Osteoblast (primary cell): Measurements from ENCODE around the gene LIPC. TPM values are rescaled to one million over a fixed set of nuclear protein-coding genes. Genes with fewer than 3 reads are reported as not detected.

ENCODE experiments used
- DNase-seq: peaks from one replicate; pipeline ENCODE4 v3.0.0; 2011; ENCODE audit warnings: low spot score, mixed read lengths; ENCODE audit not compliant: insufficient read length; ENCODE audit errors: missing footprints
- H2AFZ ChIP-seq: 2 replicates; pipeline ENCODE4 v1.6.0; 2011; ENCODE audit warnings: mild to moderate bottlenecking, low read length
- H3K27ac ChIP-seq: 2 replicates; pipeline ENCODE4 v1.5.1; 2011; ENCODE audit warnings: mild to moderate bottlenecking, low read depth, low read length, moderate library complexity
- H3K27me3 ChIP-seq: 2 replicates; pipeline ENCODE4 v1.6.0; 2012; ENCODE audit warnings: mild to moderate bottlenecking, control low read depth, inconsistent platforms, low read length, moderate library complexity; ENCODE audit not compliant: insufficient read depth
- H3K36me3 ChIP-seq: 2 replicates; pipeline ENCODE4 v1.5.1; 2011; ENCODE audit warnings: mild to moderate bottlenecking, low read length, control low read depth, moderate library complexity; ENCODE audit not compliant: insufficient read depth
- H3K4me1 ChIP-seq: 2 replicates; pipeline ENCODE4 v1.5.1; 2011; ENCODE audit warnings: mild to moderate bottlenecking, low read length, control low read depth, moderate library complexity; ENCODE audit not compliant: insufficient read depth
- H3K4me2 ChIP-seq: 2 replicates; pipeline ENCODE4 v1.6.0; 2011; ENCODE audit warnings: mild to moderate bottlenecking, low read length; ENCODE audit not compliant: insufficient read depth
- H3K4me3 ChIP-seq: fragments of 200-600 bp; sonication (generic); 3 replicates; pipeline ENCODE4 v1.5.1; 2012; ENCODE audit warnings: mild to moderate bottlenecking, low read length, inconsistent platforms; ENCODE audit not compliant: insufficient read depth
- H3K79me2 ChIP-seq: 2 replicates; pipeline ENCODE4 v1.6.0; 2012; ENCODE audit warnings: mild to moderate bottlenecking, low read length, control low read depth, inconsistent platforms; ENCODE audit not compliant: insufficient read depth
- H3K9me3 ChIP-seq: 2 replicates; pipeline ENCODE4 v1.5.1; 2011; ENCODE audit warnings: low read depth, low read length, control low read depth
- H4K20me1 ChIP-seq: 2 replicates; pipeline ENCODE4 v1.6.0; 2012; ENCODE audit warnings: mild to moderate bottlenecking, low read length, control low read depth; ENCODE audit not compliant: insufficient read depth
- total RNA-seq: library from RNA; depleted of rRNA; stranded (reverse); fragments of >200 nt; gene quantifications from 2 replicates; pipeline ENCODE4 v1.2.3, GENCODE V29; 2012
- TF ChIP-seq, protein P1 (sequence below): IDR thresholded peaks from 2 replicates; pipeline ENCODE4 v1.5.1; 2011; ENCODE audit warnings: mild to moderate bottlenecking, low read depth, low read length, moderate library complexity; ENCODE audit errors: extremely low read depth

The LIPC gene
- total RNA-seq, 1 donor, result 1.1 TPM

GRCh38 chr15:58448906-58449305 lies 17.1 kb downstream of the LIPC start:
- Histone ChIP-seq H3K36me3 (no peaks in the 10 kb centered on the region), H3K4me1 (peaks cover 11% of the 10 kb centered on the region), H3K27me3 (no peaks in the 10 kb centered on the region), H3K27ac (no peak overlapping the region), H3K9me3 (no peaks in the 10 kb centered on the region), H3K79me2 (no peaks in the 10 kb centered on the region), H3K4me3 (no peak overlapping the region), H3K4me2 (no peak overlapping the region), H4K20me1 (no peaks in the 10 kb centered on the region), H2AFZ (no peak overlapping the region)
- no peak for DNase-seq
- TF ChIP-seq, protein P1, sequence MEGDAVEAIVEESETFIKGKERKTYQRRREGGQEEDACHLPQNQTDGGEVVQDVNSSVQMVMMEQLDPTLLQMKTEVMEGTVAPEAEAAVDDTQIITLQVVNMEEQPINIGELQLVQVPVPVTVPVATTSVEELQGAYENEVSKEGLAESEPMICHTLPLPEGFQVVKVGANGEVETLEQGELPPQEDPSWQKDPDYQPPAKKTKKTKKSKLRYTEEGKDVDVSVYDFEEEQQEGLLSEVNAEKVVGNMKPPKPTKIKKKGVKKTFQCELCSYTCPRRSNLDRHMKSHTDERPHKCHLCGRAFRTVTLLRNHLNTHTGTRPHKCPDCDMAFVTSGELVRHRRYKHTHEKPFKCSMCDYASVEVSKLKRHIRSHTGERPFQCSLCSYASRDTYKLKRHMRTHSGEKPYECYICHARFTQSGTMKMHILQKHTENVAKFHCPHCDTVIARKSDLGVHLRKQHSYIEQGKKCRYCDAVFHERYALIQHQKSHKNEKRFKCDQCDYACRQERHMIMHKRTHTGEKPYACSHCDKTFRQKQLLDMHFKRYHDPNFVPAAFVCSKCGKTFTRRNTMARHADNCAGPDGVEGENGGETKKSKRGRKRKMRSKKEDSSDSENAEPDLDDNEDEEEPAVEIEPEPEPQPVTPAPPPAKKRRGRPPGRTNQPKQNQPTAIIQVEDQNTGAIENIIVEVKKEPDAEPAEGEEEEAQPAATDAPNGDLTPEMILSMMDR, result no peak

DNA sequence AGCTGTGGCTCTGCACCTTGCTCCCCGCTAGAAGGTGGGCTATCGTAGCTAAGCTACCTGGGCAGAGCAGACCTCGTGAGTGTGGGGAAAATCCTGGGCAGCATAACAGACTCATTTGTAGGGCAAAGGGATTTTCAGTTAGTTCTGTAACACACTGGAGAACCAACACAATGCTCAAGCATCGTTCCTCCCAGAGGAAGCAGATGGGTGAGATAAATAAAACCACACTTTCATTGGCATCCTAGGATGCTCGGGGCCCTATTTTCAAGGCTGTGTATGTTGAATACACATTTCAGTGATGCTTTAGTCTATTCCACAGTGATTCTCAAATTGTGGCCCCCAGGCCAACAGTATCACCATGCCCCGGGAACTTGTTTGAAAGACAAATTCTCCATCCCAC lies 20.0 kb downstream of the LIPC start:
- Histone ChIP-seq H3K36me3 (no peaks in the 10 kb centered on the region), H3K4me1 (peaks cover 16% of the 10 kb centered on the region), H3K4me3 (no peak overlapping the region), H2AFZ (no peak overlapping the region), H3K4me2 (no peak overlapping the region), H3K79me2 (no peaks in the 10 kb centered on the region), H3K27ac (no peak overlapping the region), H3K27me3 (peaks cover 3% of the 10 kb centered on the region), H4K20me1 (no peaks in the 10 kb centered on the region), H3K9me3 (no peaks in the 10 kb centered on the region)
- no peak for DNase-seq
- TF ChIP-seq, protein P1, result no peak

GRCh38 chr15:58452775-58453174 lies 21.0 kb downstream of the LIPC start:
- TF ChIP-seq, protein P1, result no peak
- DNase-seq, result no peak
- H3K79me2 ChIP-seq, result no peaks in the 10 kb centered on the region
- peaks cover 14% of the 10 kb centered on the region for H3K4me1 ChIP-seq
- H3K9me3 ChIP-seq, result no peaks in the 10 kb centered on the region
- no peak overlapping the region for H2AFZ ChIP-seq
- no peak overlapping the region for H3K4me3 ChIP-seq
- no peaks in the 10 kb centered on the region for H3K36me3 ChIP-seq
- H3K27ac ChIP-seq, result no peak overlapping the region
- no peaks in the 10 kb centered on the region for H4K20me1 ChIP-seq
- H3K4me2 ChIP-seq, result no peak overlapping the region
- H3K27me3 ChIP-seq, result peaks cover 3% of the 10 kb centered on the region

DNA sequence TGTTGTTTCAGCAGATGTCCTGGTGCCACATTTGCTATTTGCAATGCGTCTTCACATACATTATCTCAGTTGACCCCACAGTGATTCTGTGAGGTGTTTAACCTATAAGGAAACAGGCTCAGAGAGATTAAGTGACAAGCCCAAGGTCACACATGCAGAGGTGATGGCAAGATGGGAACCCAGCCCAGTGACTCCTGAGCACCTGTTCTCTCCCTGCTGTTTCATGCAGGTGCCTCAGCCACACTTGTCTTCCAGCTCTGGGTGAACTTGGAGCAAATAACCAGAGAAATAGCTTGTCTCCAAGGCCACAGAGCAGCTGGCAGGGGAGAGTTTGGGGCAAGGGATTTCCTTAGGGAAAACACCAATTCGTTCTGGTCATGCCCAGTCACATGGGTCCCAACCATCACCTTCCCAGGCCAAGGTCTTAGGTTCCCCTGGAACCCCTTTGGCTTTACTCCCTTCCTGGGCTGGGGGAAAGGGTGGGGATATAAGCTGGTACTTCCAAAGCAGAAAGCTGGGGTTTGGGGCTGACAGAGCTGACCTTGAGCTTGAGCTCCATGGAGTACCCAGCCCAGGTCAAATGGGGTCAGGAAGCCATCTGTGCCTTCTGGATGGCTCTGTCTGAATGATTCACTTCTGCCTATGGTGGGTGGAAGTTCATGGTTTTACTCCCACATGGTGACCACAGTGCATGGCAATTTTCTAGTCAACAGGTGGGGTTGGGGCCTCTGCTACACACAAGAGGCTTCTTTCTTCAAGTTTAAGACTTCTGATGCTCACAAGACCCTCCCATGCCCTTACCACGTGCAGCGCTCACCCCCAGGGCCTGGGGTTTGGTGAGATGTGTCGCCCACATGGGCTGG lies 22.4 kb downstream of the LIPC start:
- Histone ChIP-seq H3K79me2 (no peaks in the 10 kb centered on the region), H3K4me3 (no peak overlapping the region), H3K4me1 (peaks cover 15% of the 10 kb centered on the region), H3K27ac (no peak overlapping the region), H2AFZ (no peak overlapping the region), H3K27me3 (peaks cover 3% of the 10 kb centered on the region), H3K36me3 (no peaks in the 10 kb centered on the region), H3K9me3 (no peaks in the 10 kb centered on the region), H4K20me1 (no peaks in the 10 kb centered on the region), H3K4me2 (no peak overlapping the region)
- no peak for DNase-seq
- TF ChIP-seq, protein P1, result no peak
